Measurements from ENCODE around the gene GLT8D2.

GLT8D2 gene

DNA sequence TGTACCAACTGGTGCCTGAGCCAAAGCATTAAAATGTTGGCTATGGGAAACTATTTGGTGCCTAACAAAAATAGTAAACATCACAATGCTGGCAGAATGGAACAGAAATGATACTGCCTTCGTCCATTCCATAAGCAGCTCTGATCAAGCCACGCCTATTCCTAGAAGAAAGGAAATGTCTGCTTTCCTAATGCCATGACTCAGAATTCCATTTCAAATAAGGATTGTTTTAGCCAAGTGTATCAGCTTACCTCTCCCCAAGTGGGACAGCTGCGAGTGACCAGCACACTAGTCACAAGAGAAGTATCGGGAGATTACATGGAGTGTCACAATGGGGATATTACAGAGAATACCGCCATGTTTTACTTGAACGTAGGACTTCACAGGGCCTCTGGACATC lies 38.7 kb downstream of the GLT8D2 start:
- Histone ChIP-seq H4K20me1 (ENCODE audit: low read depth, low read length) (no peaks in the 10 kb centered on the region), H3K79me2 (ENCODE audit: insufficient read depth, low read length) (no peaks in the 10 kb centered on the region), H3K27ac (ENCODE audit: low read depth, low read length) (no peak overlapping the region), H2AFZ (ENCODE audit: low read depth, low read length, severe bottlenecking) (no peak overlapping the region), H3K4me3 (ENCODE audit: insufficient read depth, low read length, poor library complexity, severe bottlenecking) (no peak overlapping the region), H3K36me3 (ENCODE audit: low read length) (no peaks in the 10 kb centered on the region), H3K9ac (ENCODE audit: low read length) (no peak overlapping the region), H3K9me2 (replicated peaks; ENCODE audit: insufficient read depth, low read length) (no peaks in the 10 kb centered on the region), H3K27me3 (ENCODE audit: low read length) (no peaks in the 10 kb centered on the region), H3F3A (ENCODE audit: insufficient read depth) (no peaks in the 10 kb centered on the region), H3K9me3 (ENCODE audit: insufficient read depth, low read length) (no peaks in the 10 kb centered on the region), H3K4me2 (ENCODE audit: low read depth, low read length, poor library complexity, severe bottlenecking) (no peak overlapping the region)
- TF ChIP-seq CTCF (IDR thresholded peaks at IDR 0.05; ENCODE audit: insufficient read depth, low read length, poor library complexity, severe bottlenecking), result no peak
- no peak for TF ChIP-seq EZH2phosphoT487 (conservative IDR thresholded peaks at IDR 0.05; ENCODE audit: low read length)

- Histone ChIP-seq H3F3A (ENCODE audit: insufficient read depth) (no peaks in the 10 kb centered on the region), H3K36me3 (ENCODE audit: low read length) (no peaks in the 10 kb centered on the region), H2AFZ (ENCODE audit: low read depth, low read length, severe bottlenecking) (no peak overlapping the region), H3K4me2 (ENCODE audit: low read depth, low read length, poor library complexity, severe bottlenecking) (no peak overlapping the region), H3K27me3 (ENCODE audit: low read length) (no peaks in the 10 kb centered on the region), H3K27ac (ENCODE audit: low read depth, low read length) (no peak overlapping the region), H3K4me3 (ENCODE audit: insufficient read depth, low read length, poor library complexity, severe bottlenecking) (no peak overlapping the region), H3K9me3 (ENCODE audit: insufficient read depth, low read length) (no peaks in the 10 kb centered on the region), H3K9me2 (replicated peaks; ENCODE audit: insufficient read depth, low read length) (no peaks in the 10 kb centered on the region), H3K9ac (ENCODE audit: low read length) (no peak overlapping the region), H4K20me1 (ENCODE audit: low read depth, low read length) (no peaks in the 10 kb centered on the region), H3K79me2 (ENCODE audit: insufficient read depth, low read length) (no peaks in the 10 kb centered on the region)
- TF ChIP-seq EZH2phosphoT487 (conservative IDR thresholded peaks at IDR 0.05; ENCODE audit: low read length) (no peak), CTCF (IDR thresholded peaks at IDR 0.05; ENCODE audit: insufficient read depth, low read length, poor library complexity, severe bottlenecking) (no peak)
These were observed 39.3 kb downstream of the GLT8D2 start for GRCh38 chr12:104010606-104011169.

GRCh38 chr12:104010121-104010520 lies 39.9 kb downstream of the GLT8D2 start:
- H2AFZ ChIP-seq (ENCODE audit: low read depth, low read length, severe bottlenecking), result no peak overlapping the region

More at GRCh38 chr12:104010121-104010520, 39.9 kb downstream of the GLT8D2 start:
- no peak overlapping the region for H3K4me3 ChIP-seq (ENCODE audit: insufficient read depth, low read length, poor library complexity, severe bottlenecking)
- no peaks in the 10 kb centered on the region for H3K27me3 ChIP-seq (ENCODE audit: low read length)
- no peaks in the 10 kb centered on the region for H4K20me1 ChIP-seq (ENCODE audit: low read depth, low read length)
- H3K4me2 ChIP-seq (ENCODE audit: low read depth, low read length, poor library complexity, severe bottlenecking), result no peak overlapping the region
- H3K9me2 ChIP-seq (replicated peaks; ENCODE audit: insufficient read depth, low read length), result no peaks in the 10 kb centered on the region
- no peaks in the 10 kb centered on the region for H3F3A ChIP-seq (ENCODE audit: insufficient read depth)
- no peaks in the 10 kb centered on the region for H3K79me2 ChIP-seq (ENCODE audit: insufficient read depth, low read length)
- H3K9me3 ChIP-seq (ENCODE audit: insufficient read depth, low read length), result no peaks in the 10 kb centered on the region
- TF ChIP-seq EZH2phosphoT487 (conservative IDR thresholded peaks at IDR 0.05; ENCODE audit: low read length) (no peak), CTCF (IDR thresholded peaks at IDR 0.05; ENCODE audit: insufficient read depth, low read length, poor library complexity, severe bottlenecking) (no peak)
- no peaks in the 10 kb centered on the region for H3K36me3 ChIP-seq (ENCODE audit: low read length)
- no peak overlapping the region for H3K27ac ChIP-seq (ENCODE audit: low read depth, low read length)
- no peak overlapping the region for H3K9ac ChIP-seq (ENCODE audit: low read length)
